CD8-positive, alpha-beta memory T cell (primary cell): ENCODE data around the gene TBX1. TPM values are rescaled to one million over a fixed set of nuclear protein-coding genes. Genes with fewer than 3 reads are reported as not detected.
"Not testable (repeated sequence)": the region's sequence is repeated elsewhere in the genome, so short reads cannot be mapped to it uniquely, and the experiment has no call there.

ENCODE experiments used
- CTCF ChIA-PET: fragments of 350-600 bp; sonication (Branson Sonifier 250); formaldehyde crosslinking; loops from one replicate; lab custom pipeline; 2021; ENCODE audit warnings: antibody characterized with exemption; lab: Charles Lee
- POLR2A ChIA-PET: fragments of 350-600 bp; sonication (Branson Sonifier 250); formaldehyde crosslinking; loops from one replicate; lab custom pipeline; 2021; ENCODE audit warnings: antibody characterized with exemption; lab: Charles Lee
- DNase-seq, 5 donors: peaks; one replicate each; pipeline versions ENCODE4 v3.0.0 to v3.0.0-alpha.2; 2020 to 2022; ENCODE audit warnings: mixed read lengths in 1 of 5
- H3K27ac ChIP-seq: one replicate; pipeline ENCODE4 v1.7.0; 2013; ENCODE audit warnings: low read depth, mild to moderate bottlenecking, low read length, moderate library complexity
- H3K27me3 ChIP-seq: 2 replicates; pipeline ENCODE4 v1.7.0; 2013; ENCODE audit warnings: low read length, mild to moderate bottlenecking; ENCODE audit not compliant: insufficient read depth, poor library complexity, severe bottlenecking
- H3K36me3 ChIP-seq: 2 replicates; pipeline ENCODE4 v1.7.0; 2013; ENCODE audit warnings: mild to moderate bottlenecking, low read length, moderate library complexity; ENCODE audit not compliant: insufficient read depth
- H3K4me1 ChIP-seq: 2 replicates; pipeline ENCODE4 v1.7.0; 2013; ENCODE audit warnings: mild to moderate bottlenecking, low read length, moderate library complexity; ENCODE audit not compliant: insufficient read depth
- H3K4me3 ChIP-seq: 2 replicates; pipeline ENCODE4 v1.7.0; 2013; ENCODE audit warnings: mild to moderate bottlenecking, low read length
- H3K9me3 ChIP-seq: 2 replicates; pipeline ENCODE4 v1.7.0; 2013; ENCODE audit warnings: mild to moderate bottlenecking, low read length
- H3K27ac Mint-ChIP-seq, 8 donors: one replicate each; pipeline ENCODE4 v1.8.0; 2020 to 2021; ENCODE audit warnings: mixed read lengths in 8 of 8, mild to moderate bottlenecking in 6 of 8, inconsistent platforms in 3 of 8, moderate library complexity in 3 of 8
- H3K27me3 Mint-ChIP-seq, 2 donors: one replicate each; pipeline ENCODE4 v1.8.0; 2020 to 2021; ENCODE audit warnings: mixed read lengths in 2 of 2, mild to moderate bottlenecking in 1 of 2, moderate library complexity in 1 of 2
- H3K36me3 Mint-ChIP-seq, 3 donors: one replicate each; pipeline ENCODE4 v1.8.0; 2020 to 2021; ENCODE audit warnings: mixed read lengths in 3 of 3, inconsistent platforms in 1 of 3, mild to moderate bottlenecking in 1 of 3
- H3K4me1 Mint-ChIP-seq, 3 donors: one replicate each; pipeline ENCODE4 v1.8.0; 2020 to 2021; ENCODE audit warnings: mixed read lengths in 3 of 3, inconsistent platforms in 1 of 3, mild to moderate bottlenecking in 1 of 3
- H3K4me3 Mint-ChIP-seq, 7 donors: one replicate each; pipeline ENCODE4 v1.8.0; 2020 to 2021; ENCODE audit warnings: mixed read lengths in 7 of 7, mild to moderate bottlenecking in 6 of 7, moderate library complexity in 4 of 7, inconsistent platforms in 2 of 7
- H3K9me3 Mint-ChIP-seq, 5 donors: one replicate each; pipeline ENCODE4 v1.8.0; 2020 to 2022; ENCODE audit warnings: mixed read lengths in 5 of 5, mild to moderate bottlenecking in 3 of 5, moderate library complexity in 2 of 5, inconsistent platforms in 1 of 5
- polyA plus RNA-seq: library from polyadenylated mRNA; unstranded; fragments of 300-500 nt; fragmentation: Illumina TruSeq; gene quantifications from one replicate; pipeline ENCODE4 v1.2.3, GENCODE V29; 2021
- total RNA-seq, 2 experiments: library from RNA; stranded (reverse); gene quantifications; one replicate each; pipeline ENCODE4 v1.2.3, GENCODE V29; 2021

Gene TBX1
- total and polyA plus RNA-seq, 3 experiments from 2014 or later: not detected

DNA sequence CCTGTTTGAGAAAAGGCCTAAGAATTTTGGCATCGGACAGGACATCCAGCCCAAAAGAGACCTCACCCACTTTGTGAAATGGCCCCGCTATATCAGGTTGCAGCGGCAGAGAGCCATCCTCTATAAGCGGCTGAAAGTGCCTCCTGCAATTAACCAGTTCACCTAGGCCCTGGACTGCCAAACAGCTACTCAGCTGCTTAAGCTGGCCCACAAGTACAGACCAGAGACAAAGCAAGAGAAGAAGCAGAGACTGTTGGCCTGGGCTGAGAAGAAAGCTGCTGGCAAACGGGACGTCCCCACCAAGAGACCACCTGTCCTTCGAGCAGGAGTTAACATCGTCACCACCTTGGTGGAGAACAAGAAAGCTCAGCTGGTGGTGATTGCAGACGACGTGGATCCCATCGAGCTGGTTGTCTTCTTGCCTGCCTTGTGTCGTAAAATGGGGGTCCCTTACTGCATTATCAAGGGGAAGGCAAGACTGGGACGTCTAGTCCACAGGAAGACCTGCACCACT, 31.9 kb downstream of the TBX1 start:
- POLR2A ChIA-PET, H3K27me3 Mint-ChIP-seq, CTCF ChIA-PET, H3K4me3 Mint-ChIP-seq, H3K4me3 ChIP-seq, H3K27ac ChIP-seq, H3K27ac Mint-ChIP-seq, H3K4me1 ChIP-seq, DNase-seq, H3K4me1 Mint-ChIP-seq, H3K9me3 ChIP-seq, H3K27me3 ChIP-seq, H3K36me3 ChIP-seq: not testable (repeated sequence)
- peaks cover 7 to 20% (median 15%) of the 10 kb centered on the region in 5 donors for H3K9me3 Mint-ChIP-seq
- peaks cover 41 to 65% (median 45%) of the 10 kb centered on the region in 3 donors for H3K36me3 Mint-ChIP-seq

DNA sequence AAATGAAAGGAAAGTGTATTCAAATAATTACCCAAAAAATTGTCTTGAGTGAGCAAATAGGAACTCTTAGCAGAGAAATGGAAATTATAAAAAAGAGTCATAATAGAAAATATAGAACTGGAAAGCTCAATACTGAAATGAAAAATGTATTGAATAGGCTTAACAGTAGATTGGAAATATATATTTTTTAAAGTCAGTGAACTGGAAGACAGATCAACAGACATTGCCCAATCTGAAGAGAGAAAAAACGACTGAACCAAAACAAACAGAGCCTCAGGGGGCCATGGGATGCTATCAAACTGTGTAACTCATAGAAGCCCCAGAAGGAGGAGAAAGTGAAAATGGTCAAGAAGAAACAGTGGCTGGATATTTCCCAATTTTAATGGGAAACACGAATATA, 32.6 kb downstream of the TBX1 start:
- H3K4me3 Mint-ChIP-seq: no peak overlapping the region
- Histone ChIP-seq H3K27me3 (no peaks in the 10 kb centered on the region), H3K9me3 (no peaks in the 10 kb centered on the region), H3K27ac (no peak overlapping the region), H3K4me1 (no peaks in the 10 kb centered on the region), H3K4me3 (no peak overlapping the region), H3K36me3 (no peaks in the 10 kb centered on the region)
- no peak overlapping the region for H3K27ac Mint-ChIP-seq
- no peaks in the 10 kb centered on the region for H3K27me3 Mint-ChIP-seq
- DNase-seq: no peak
- ChIA-PET POLR2A (no interaction called here), CTCF (no interaction called here)
- H3K9me3 Mint-ChIP-seq: peaks cover 7 to 20% (median 15%) of the 10 kb centered on the region in 5 donors
- peaks cover 41 to 61% (median 45%) of the 10 kb centered on the region in 3 donors for H3K36me3 Mint-ChIP-seq
- H3K4me1 Mint-ChIP-seq: no peaks in the 10 kb centered on the region

DNA sequence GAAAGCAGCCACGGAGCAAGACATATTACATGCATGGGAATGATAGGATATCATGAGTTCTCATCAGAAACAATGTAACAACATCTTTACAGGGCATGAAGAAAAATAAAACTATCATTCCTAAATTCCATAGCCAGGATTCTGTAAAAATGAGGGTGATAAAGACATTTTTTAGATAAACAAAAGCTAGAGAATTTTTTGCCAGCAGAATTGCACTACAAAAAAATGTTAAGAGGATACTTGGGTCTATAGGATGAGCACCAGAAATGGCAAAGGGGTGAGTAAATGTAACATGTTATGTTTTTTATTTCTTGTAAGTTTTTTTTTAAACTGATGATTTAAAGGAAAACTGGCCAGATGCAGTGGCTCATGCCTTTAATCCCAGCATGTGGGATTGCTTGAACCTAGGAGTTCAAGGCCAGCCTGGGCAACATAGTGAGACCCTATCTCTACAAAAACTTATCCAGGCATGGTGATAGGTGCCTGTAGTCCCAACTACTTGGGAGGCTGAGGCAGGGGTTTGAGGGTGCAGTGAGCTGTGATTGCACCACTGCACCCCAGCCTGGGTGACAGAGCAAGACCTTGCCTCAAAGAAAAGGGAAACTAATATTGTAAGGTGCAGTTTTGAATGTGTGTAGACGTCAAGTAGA, 33.2 kb downstream of the TBX1 start:
- Histone ChIP-seq H3K27ac (no peak overlapping the region), H3K4me3 (no peak overlapping the region), H3K4me1 (no peaks in the 10 kb centered on the region), H3K9me3 (no peaks in the 10 kb centered on the region), H3K36me3 (no peaks in the 10 kb centered on the region), H3K27me3 (no peaks in the 10 kb centered on the region)
- POLR2A ChIA-PET: no interaction called here
- Mint-ChIP-seq H3K9me3 (peaks cover 7 to 20% (median 15%) of the 10 kb centered on the region in 5 donors), H3K27ac (no peak overlapping the region), H3K27me3 (no peaks in the 10 kb centered on the region), H3K4me3 (no peak overlapping the region), H3K4me1 (no peaks in the 10 kb centered on the region), H3K36me3 (peaks cover 41 to 57% (median 45%) of the 10 kb centered on the region in 3 donors)
- CTCF ChIA-PET: no interaction called here
- DNase-seq: no peak

DNA sequence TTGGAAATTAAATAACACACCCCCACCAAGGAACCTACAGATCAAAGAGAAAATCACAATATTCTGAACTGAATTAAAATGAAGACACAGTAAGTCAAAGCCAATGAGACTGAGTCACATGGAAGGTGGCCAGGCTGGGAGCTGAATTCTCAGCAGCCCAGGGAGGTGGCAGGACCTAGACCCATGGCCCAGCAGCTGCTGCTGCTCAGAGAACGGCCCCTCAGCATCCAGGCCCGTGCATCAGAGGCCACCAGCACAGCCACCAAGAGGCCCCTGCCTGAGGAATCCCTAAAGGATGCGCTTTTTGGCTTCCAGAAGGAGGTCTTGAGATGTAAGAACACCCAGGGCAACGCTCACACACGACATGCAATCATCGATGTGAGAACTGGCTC, 35.0 kb downstream of the TBX1 start:
- Mint-ChIP-seq H3K4me3 (no peak overlapping the region), H3K27me3 (no peaks in the 10 kb centered on the region), H3K9me3 (peaks cover 7 to 20% (median 15%) of the 10 kb centered on the region in 5 donors), H3K27ac (no peak overlapping the region), H3K4me1 (no peaks in the 10 kb centered on the region), H3K36me3 (peaks cover 35 to 55% (median 41%) of the 10 kb centered on the region in 3 donors)
- no peak overlapping the region for H3K4me3 ChIP-seq
- no peak overlapping the region for H3K27ac ChIP-seq
- H3K27me3 ChIP-seq: no peaks in the 10 kb centered on the region
- POLR2A ChIA-PET: no interaction called here
- DNase-seq: no peak
- CTCF ChIA-PET: no interaction called here
- H3K4me1 ChIP-seq: no peaks in the 10 kb centered on the region
- no peaks in the 10 kb centered on the region for H3K9me3 ChIP-seq
- H3K36me3 ChIP-seq: no peaks in the 10 kb centered on the region

DNA sequence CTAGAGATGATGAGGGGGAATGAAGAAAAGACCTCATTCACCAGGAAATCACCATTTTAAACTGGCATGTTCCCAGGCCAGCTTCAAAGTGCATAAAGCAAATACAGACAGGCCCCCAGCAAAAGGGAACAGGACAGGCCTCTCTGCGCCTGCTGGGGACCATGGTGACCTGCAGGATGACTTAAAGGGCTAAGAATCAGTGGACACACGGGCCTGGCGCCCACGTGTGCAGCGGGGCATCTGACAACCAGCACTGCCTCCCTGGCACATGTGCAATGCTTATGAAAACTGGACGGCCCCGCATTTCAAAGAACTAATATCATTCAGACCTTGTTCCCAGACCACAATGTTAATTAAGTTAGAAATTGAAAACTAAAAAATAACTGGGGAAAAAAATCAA, 35.6 kb downstream of the TBX1 start:
- Mint-ChIP-seq H3K27ac (peak overlapping the region in 1 of 8 donors; percentile 56), H3K36me3 (peaks cover 33 to 52% (median 41%) of the 10 kb centered on the region in 3 donors), H3K4me1 (no peaks in the 10 kb centered on the region), H3K9me3 (peaks cover 7 to 20% (median 15%) of the 10 kb centered on the region in 5 donors), H3K4me3 (no peak overlapping the region), H3K27me3 (no peaks in the 10 kb centered on the region)
- no peak for DNase-seq
- H3K4me3 ChIP-seq: no peak overlapping the region
- H3K4me1 ChIP-seq: no peaks in the 10 kb centered on the region
- H3K27me3 ChIP-seq: no peaks in the 10 kb centered on the region
- H3K36me3 ChIP-seq: no peaks in the 10 kb centered on the region
- H3K27ac ChIP-seq: no peak overlapping the region
- ChIA-PET CTCF (no interaction called here), POLR2A (no interaction called here)
- H3K9me3 ChIP-seq: no peaks in the 10 kb centered on the region

DNA sequence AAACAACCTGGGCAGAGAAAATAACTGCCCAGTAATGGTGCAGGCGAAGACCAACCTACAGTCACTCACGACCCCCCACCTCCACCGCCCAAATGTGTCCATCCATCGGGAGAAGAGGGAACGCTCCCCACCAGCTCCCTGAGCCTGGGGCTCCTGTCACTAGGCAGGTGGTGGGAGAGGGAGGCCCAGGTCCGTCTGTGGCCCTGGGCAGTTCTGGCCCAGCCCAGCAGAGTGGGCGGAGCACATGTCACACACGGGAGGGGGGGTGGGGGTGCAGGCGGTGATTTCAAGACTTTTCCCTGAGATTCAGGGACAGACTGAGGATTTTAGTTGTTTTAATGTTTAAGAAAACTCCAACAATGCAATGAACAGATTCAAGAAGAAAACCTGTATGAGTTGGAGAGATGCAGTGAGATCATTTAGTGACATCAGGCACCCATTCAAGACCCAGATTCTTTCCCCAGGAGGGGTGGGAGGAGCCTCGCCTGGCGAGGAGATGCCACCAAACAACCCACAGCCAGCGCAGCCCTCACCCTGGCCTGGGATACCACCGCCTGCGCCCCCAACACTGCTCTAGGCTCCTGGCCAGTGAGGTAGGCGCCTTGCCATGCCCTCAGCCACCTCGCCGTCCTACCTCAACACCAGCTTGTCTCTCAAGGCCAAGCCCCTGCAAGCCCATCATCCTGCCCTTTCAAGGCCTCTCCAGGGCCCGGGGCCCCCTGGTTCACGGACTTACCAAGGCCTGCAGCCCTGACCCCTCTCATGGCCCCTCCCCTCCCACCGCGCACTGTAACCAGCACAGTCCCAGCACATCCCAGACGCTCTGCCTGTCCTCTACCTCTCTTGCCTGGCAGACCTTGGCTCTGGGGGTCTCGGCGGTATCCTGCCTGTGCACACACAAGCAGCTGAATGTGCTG, 36.8 kb downstream of the TBX1 start:
- Mint-ChIP-seq H3K4me3 (no peak overlapping the region), H3K27ac (peak overlapping the region in 1 of 8 donors; percentile 47), H3K36me3 (peaks cover 29 to 50% (median 30%) of the 10 kb centered on the region in 3 donors), H3K9me3 (peaks cover 6 to 17% (median 12%) of the 10 kb centered on the region in 5 donors), H3K4me1 (no peaks in the 10 kb centered on the region), H3K27me3 (no peaks in the 10 kb centered on the region)
- no peaks in the 10 kb centered on the region for H3K27me3 ChIP-seq
- ChIA-PET POLR2A (no interaction called here), CTCF (no interaction called here)
- no peak overlapping the region for H3K4me3 ChIP-seq
- no peak for DNase-seq
- H3K36me3 ChIP-seq: no peaks in the 10 kb centered on the region
- no peaks in the 10 kb centered on the region for H3K4me1 ChIP-seq
- H3K27ac ChIP-seq: no peak overlapping the region
- no peaks in the 10 kb centered on the region for H3K9me3 ChIP-seq

DNA sequence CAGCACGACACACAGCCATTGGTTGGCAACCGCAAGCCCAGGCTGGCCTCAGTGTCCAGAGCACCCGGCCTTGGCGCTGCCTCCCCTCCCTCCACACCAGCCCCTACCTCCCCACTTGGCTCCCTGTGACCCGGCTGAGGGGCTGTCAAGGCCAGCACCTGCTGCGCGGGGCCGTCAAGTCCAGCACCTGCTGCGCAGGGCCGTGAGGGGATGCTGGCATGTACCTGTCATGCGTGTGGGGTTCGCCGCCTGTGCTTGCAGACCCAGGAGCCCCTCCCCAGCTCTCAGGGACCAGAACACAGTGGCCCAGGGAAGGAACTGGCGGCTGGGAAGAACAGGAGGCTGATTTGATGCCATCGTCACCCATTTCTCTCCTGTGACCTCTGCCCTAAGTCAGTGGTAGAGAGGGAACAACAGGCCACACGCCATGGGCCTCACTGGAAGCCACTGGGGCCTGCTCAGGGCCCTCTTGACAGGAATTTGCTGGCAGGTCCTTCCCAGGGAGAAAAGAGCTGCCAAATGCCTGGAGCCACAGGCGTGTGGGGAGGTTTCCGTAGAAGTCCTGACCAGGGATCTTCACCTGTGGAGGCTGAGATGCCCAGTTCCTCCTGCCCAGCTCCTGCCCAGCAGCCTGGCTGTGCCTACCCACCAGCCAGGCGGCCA, 37.6 kb downstream of the TBX1 start:
- DNase-seq: no peak
- Mint-ChIP-seq H3K4me1 (no peaks in the 10 kb centered on the region), H3K4me3 (no peak overlapping the region), H3K27me3 (no peaks in the 10 kb centered on the region), H3K36me3 (peaks cover 24 to 54% (median 27%) of the 10 kb centered on the region in 3 donors), H3K27ac (no peak overlapping the region), H3K9me3 (peaks cover 6 to 14% (median 8%) of the 10 kb centered on the region in 5 donors)
- Histone ChIP-seq H3K4me3 (no peak overlapping the region), H3K9me3 (no peaks in the 10 kb centered on the region), H3K4me1 (no peaks in the 10 kb centered on the region), H3K27ac (no peak overlapping the region), H3K36me3 (no peaks in the 10 kb centered on the region), H3K27me3 (no peaks in the 10 kb centered on the region)
- POLR2A ChIA-PET: no interaction called here
- CTCF ChIA-PET: no interaction called here
